T-cell (primary cell): Measurements from ENCODE around the gene PRTN3. TPM values are rescaled to one million over a fixed set of nuclear protein-coding genes. Genes with fewer than 3 reads are reported as not detected.

Experiments used
- ATAC-seq, 4 experiments: fragments of 200-7000 bp in 3 of 4; fragments of 150-1000 bp in 1 of 4; cut with Tn5 transposase; replicated peaks in 1 of 4; 1 replicate in 3 of 4; 2 replicates in 1 of 4; pipeline ENCODE4 v1.10.0; 2021; ENCODE audit warnings: moderate library complexity in 3 of 4, mild to moderate bottlenecking in 2 of 4, moderate number of reproducible peaks in 1 of 4
- CTCF ChIA-PET, 2 donors: fragments of 300-600 bp; sonication (Branson Sonifier 250); formaldehyde crosslinking; loops; one replicate each; lab custom pipeline; 2022; ENCODE audit warnings: antibody characterized with exemption in 2 of 2; lab: Charles Lee
- POLR2A ChIA-PET, 2 donors: fragments of 300-600 bp; sonication (Branson Sonifier 250); formaldehyde crosslinking; loops; one replicate each; lab custom pipeline; 2022; ENCODE audit warnings: antibody characterized with exemption in 2 of 2; lab: Charles Lee
- DNase-seq, 35 experiments: peaks; one replicate each; pipeline versions ENCODE4 v3.0.0 to v3.0.0-alpha.2; 2013 to 2023
- H3K27ac ChIP-seq: one replicate; pipeline ENCODE4 v1.5.1; 2013; ENCODE audit warnings: low read length
- H3K27me3 ChIP-seq, 2 experiments: replicated peaks in 1 of 2; 1 replicate in 1 of 2; 2 replicates in 1 of 2; pipeline versions ENCODE4 v1.6.1 to v1.7.0; 2013; ENCODE audit warnings: low read length in 1 of 2, mixed read lengths in 1 of 2; ENCODE audit not compliant: control insufficient read depth in 2 of 2, insufficient read depth in 2 of 2; ENCODE audit errors: extremely low read depth in 1 of 2
- H3K36me3 ChIP-seq, 2 donors: 1 replicate in 1 of 2; 2 replicates in 1 of 2; pipeline versions ENCODE4 v1.6.1 to v1.7.0; 2013; ENCODE audit warnings: low read length in 1 of 2; ENCODE audit not compliant: control insufficient read depth in 2 of 2, insufficient read depth in 1 of 2; ENCODE audit errors: extremely low read depth in 1 of 2
- H3K4me1 ChIP-seq, 2 experiments: 1 replicate in 1 of 2; 2 replicates in 1 of 2; pipeline versions ENCODE4 v1.6.1 to v1.7.0; 2013; ENCODE audit warnings: low read length in 2 of 2, mixed read lengths in 1 of 2; ENCODE audit not compliant: insufficient read depth in 2 of 2, control insufficient read depth in 1 of 2; ENCODE audit errors: extremely low read depth in 1 of 2
- H3K4me3 ChIP-seq, 2 donors: 1 replicate in 1 of 2; 2 replicates in 1 of 2; pipeline versions ENCODE4 v1.5.1 to v1.7.0; 2013; ENCODE audit warnings: mild to moderate bottlenecking in 2 of 2, low read length in 1 of 2, moderate library complexity in 1 of 2; ENCODE audit not compliant: control insufficient read depth in 1 of 2; ENCODE audit errors: extremely low read depth in 1 of 2
- H3K9me3 ChIP-seq: 2 replicates; pipeline ENCODE4 v1.7.0; 2013
- H3K27ac Mint-ChIP-seq, 2 donors: one replicate each; pipeline ENCODE4 v1.8.0; 2020 to 2021; ENCODE audit warnings: mild to moderate bottlenecking in 2 of 2, mixed read lengths in 2 of 2
- H3K27me3 Mint-ChIP-seq, 2 donors: one replicate each; pipeline ENCODE4 v1.8.0; 2021 to 2022; ENCODE audit warnings: mixed read lengths in 2 of 2
- H3K36me3 Mint-ChIP-seq: one replicate; pipeline ENCODE4 v1.8.0; 2021; ENCODE audit warnings: mixed read lengths
- H3K4me1 Mint-ChIP-seq, 3 donors: one replicate each; pipeline ENCODE4 v1.8.0; 2020 to 2022; ENCODE audit warnings: mixed read lengths in 3 of 3, mild to moderate bottlenecking in 1 of 3
- H3K4me3 Mint-ChIP-seq, 3 donors: one replicate each; pipeline ENCODE4 v1.8.0; 2020 to 2022; ENCODE audit warnings: mild to moderate bottlenecking in 3 of 3, mixed read lengths in 3 of 3, moderate library complexity in 3 of 3
- H3K9me3 Mint-ChIP-seq, 3 donors: one replicate each; pipeline ENCODE4 v1.8.0; 2020 to 2022; ENCODE audit warnings: mixed read lengths in 3 of 3
- WGBS: methylation state at CpG from one replicate; pipeline ENCODE4 v1.1.5; 2013; ENCODE audit warnings: missing lambda C conversion rate; ENCODE audit not compliant: insufficient coverage; 5-methylcytosine and 5-hydroxymethylcytosine counted together
- total RNA-seq, 35 experiments: library from RNA in 6 of 35; stranded (reverse) in 6 of 35; fragments of 120-200 nt in 1 of 35; gene quantifications; one replicate each; pipeline versions ENCODE4 v1.2.1 to v1.2.4 and lab custom pipeline; 2013 to 2026

The PRTN3 gene
- total RNA-seq, 5 donors from 2014 or later (not counting 1 experiment from before 2014, with no cell fraction given), result 0.50 TPM; not detected in 4

DNA sequence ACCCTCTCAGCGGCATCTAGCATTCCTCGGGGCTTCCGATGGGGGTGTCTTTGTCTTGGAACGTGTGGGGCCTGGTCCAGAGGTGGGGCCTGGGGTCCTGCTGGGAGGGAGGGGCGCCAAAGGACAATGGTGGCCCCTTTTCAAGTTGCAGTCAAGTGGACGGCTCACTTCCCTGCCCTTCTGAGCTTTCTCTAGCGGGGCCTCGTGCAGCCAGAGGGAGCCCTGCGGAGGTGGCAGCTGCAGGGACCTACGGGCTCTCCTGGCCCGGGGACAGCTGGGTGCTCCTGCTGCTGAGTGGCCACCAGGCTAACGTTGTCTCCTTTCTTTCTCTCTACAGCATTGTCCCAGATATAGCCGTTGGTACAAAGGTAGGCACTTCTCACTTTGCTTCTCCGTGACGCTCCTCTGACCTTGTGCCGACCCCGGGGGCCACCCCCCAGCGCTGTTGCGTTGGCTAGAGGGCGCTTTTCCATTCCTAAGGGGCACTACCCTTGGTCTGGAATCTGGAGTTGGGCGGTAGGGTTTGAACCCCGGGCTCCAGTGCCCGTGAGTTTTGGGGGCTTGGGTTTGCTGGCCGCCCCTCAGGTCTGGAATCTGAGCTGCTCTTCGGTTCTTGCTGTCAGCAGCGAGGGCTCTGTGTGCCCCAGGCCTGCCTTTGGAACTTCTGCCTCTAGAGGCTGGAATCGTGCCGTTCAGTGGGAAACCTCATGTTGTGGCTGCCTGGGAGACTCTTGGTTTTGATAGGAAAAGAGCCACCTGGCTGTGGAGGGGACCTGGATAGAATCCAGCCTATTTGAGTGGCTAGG is 41.5 kb upstream of the PRTN3 start:
- H3K4me3 Mint-ChIP-seq, result peak overlapping the region; percentile 80 to 94 (median 89)
- ChIA-PET CTCF (no interaction called here), POLR2A (no interaction called here)
- 10% methylated on average over 22 of the region's 28 CpGs for WGBS
- DNase-seq (peak in 5 of 35 experiments; percentile 11 to 49 (median 25)), ATAC-seq (no peak)
- H3K27ac ChIP-seq, result peak overlapping the region; percentile 67
- peaks cover 42 to 57% (median 52%) of the 10 kb centered on the region in 3 donors for H3K4me1 Mint-ChIP-seq
- H3K27me3 ChIP-seq, result no peaks in the 10 kb centered on the region
- no peaks in the 10 kb centered on the region for H3K9me3 ChIP-seq
- no peaks in the 10 kb centered on the region for H3K27me3 Mint-ChIP-seq
- peaks cover 27 to 71% of the 10 kb centered on the region in 2 experiments for H3K4me1 ChIP-seq
- peak overlapping the region; percentile 94 to 96 for H3K27ac Mint-ChIP-seq
- H3K36me3 ChIP-seq, result peaks cover 18 to 30% of the 10 kb centered on the region in 2 donors
- H3K36me3 Mint-ChIP-seq, result peaks cover 13% of the 10 kb centered on the region
- H3K4me3 ChIP-seq, result peak overlapping the region; percentile 70 to 77
- H3K9me3 Mint-ChIP-seq, result no peaks in the 10 kb centered on the region

DNA sequence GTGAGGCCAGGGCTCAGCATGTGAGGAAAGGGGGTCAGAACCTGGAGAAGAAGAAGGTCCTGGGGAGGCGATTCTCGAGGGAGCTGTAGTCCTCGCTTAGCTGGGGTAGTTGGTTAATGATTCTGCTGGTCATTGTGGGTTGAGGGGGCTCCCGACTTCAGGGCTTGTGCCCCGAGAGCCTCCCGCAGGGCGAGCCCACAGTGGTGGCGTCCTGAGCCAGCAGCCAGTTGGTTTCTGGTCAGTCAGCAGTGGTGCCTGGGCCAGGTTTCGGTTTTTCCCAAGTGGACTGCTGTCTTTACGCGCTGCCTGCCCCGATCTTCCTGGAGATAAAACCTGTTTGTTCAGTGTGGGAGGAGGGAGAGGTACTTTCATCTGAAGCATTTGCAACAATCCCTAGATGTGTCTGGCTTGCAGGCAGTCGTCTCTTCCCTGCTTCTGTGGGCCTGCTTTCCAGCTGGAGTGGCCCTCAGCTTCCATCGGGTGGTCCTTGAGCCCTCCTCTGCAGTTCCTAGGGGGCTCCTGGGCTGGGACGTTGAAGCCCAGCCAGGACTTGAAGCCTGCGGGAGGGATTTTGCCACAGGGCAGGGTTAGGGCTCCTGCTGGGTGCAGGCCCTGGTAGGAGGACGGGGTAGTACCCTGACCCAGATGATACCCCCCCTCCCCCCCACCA is 40.3 kb upstream of the PRTN3 start:
- H3K27me3 Mint-ChIP-seq, result no peaks in the 10 kb centered on the region
- ChIA-PET CTCF (no interaction called here), POLR2A (no interaction called here)
- peaks cover 42 to 60% (median 52%) of the 10 kb centered on the region in 3 donors for H3K4me1 Mint-ChIP-seq
- H3K4me3 Mint-ChIP-seq, result peak overlapping the region; percentile 80 to 94 (median 89)
- no peaks in the 10 kb centered on the region for H3K9me3 Mint-ChIP-seq
- no peaks in the 10 kb centered on the region for H3K9me3 ChIP-seq
- peak overlapping the region; percentile 67 for H3K27ac ChIP-seq
- H3K27me3 ChIP-seq, result no peaks in the 10 kb centered on the region
- H3K36me3 Mint-ChIP-seq, result peaks cover 15% of the 10 kb centered on the region
- H3K4me1 ChIP-seq, result peaks cover 27 to 71% of the 10 kb centered on the region in 2 experiments
- 32% methylated on average over 13 of the region's 17 CpGs for WGBS
- DNase-seq (no peak), ATAC-seq (no peak)
- H3K36me3 ChIP-seq, result peaks cover 31 to 41% of the 10 kb centered on the region in 2 donors
- peak overlapping the region; percentile 94 to 96 for H3K27ac Mint-ChIP-seq
- H3K4me3 ChIP-seq, result peak overlapping the region in 1 of 2 donors; percentile 33

DNA sequence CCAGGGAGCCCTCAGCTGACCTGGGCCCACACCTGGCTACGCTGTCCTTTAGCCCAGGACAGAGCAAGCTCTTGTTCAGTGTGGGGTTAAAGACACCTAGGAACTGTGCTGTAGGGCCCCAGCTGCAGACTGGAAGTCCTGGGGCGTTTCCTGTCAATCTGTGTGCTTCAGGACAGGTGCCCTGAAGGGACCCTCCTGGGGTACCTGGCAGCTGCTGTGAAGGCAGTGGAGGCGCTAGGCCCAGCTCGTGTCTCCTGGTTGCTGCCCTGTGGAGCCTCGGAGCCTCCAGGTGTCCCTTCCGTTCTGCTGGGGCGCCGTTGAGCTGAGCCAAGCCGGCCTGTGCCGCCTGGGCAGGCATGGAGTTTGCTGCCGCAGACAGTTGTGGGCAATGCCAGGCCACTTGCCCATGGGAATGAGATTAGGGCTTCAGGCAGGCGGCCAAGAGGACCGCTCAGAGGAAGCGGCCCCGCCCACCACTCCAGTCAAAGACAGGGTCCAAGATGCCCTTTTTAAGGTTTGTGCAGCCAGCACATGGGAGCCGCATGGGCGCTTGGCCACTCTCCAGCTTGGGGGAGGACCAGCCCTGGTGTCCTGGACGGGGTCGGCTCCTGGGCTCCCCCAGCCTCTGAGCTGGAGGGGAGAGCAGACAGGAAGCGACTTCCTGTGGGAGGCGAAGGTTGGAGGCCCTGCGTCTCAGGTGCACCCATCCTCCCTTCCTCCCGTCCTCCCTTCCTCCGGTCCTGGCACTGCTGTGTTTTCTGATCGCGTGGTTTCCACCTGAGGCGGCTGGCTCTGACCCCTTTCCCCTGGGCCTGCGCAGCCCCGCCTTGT is 39.6 kb upstream of the PRTN3 start:
- DNase-seq, result peak in 4 of 35 experiments; percentile 12 to 42 (median 26)
- peak overlapping the region; percentile 33 to 39 for H3K4me3 ChIP-seq
- CTCF ChIA-PET, result no interaction called here

DNA sequence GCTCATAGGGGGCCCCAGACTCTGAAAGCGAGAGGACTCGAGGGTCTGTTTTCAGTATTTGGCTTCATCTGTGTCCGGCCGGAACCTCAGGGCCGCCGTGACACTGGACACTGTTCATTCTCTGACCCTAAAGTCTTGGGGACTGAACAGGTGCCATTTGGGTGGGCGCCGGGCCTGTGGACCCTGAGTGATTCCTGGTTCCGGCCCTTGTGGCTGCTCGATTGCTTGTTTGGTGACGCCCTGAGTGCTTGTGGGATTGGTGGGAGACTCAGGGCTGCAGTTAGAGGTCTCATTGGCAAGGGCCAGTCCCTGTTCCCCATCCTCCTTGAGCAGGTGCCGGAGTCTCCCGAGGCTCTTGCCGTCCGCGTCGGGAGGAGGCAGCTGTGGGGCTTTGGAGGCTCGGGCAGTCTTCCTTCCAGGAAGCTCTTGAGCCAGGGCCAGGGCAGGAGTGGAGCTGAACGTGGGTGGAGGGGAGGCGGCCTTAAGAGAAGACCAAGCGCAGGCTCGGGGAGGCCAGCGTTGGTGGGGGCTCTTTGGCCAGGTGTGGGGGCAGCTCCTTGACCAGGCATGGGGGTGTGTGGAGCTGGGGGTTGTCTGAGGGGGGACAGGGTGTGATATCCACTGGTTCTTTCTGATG is 38.8 kb upstream of the PRTN3 start:
- ChIA-PET POLR2A (no interaction called here), CTCF (no interaction called here)
- H3K36me3 Mint-ChIP-seq, result peaks cover 16% of the 10 kb centered on the region
- peak overlapping the region; percentile 63 to 94 (median 69) for H3K4me3 Mint-ChIP-seq
- Histone ChIP-seq H3K9me3 (no peaks in the 10 kb centered on the region), H3K27me3 (no peaks in the 10 kb centered on the region), H3K27ac (peak overlapping the region; percentile 45), H3K36me3 (peaks cover 45 to 55% of the 10 kb centered on the region in 2 donors), H3K4me1 (peaks cover 25 to 61% of the 10 kb centered on the region in 2 experiments), H3K4me3 (peak overlapping the region; percentile 33 to 39)
- H3K27me3 Mint-ChIP-seq, result no peaks in the 10 kb centered on the region
- H3K4me1 Mint-ChIP-seq, result peaks cover 42 to 58% (median 49%) of the 10 kb centered on the region in 3 donors
- no peak for ATAC-seq
- DNase-seq, result no peak
- no peaks in the 10 kb centered on the region for H3K9me3 Mint-ChIP-seq
- H3K27ac Mint-ChIP-seq, result peak overlapping the region; percentile 78 to 82
- WGBS, result 64% methylated on average over 17 of the region's 23 CpGs

More for the DNA sequence above, 39.6 kb upstream of the PRTN3 start:
- H3K4me1 ChIP-seq, result peaks cover 25 to 66% of the 10 kb centered on the region in 2 experiments
- no peaks in the 10 kb centered on the region for H3K9me3 ChIP-seq
- H3K9me3 Mint-ChIP-seq, result no peaks in the 10 kb centered on the region
- no peaks in the 10 kb centered on the region for H3K27me3 Mint-ChIP-seq
- peak overlapping the region; percentile 82 to 83 for H3K27ac Mint-ChIP-seq
- H3K27ac ChIP-seq, result peak overlapping the region; percentile 45
- no peak for ATAC-seq
- WGBS, result 26% methylated on average over 22 of the region's 29 CpGs
- H3K27me3 ChIP-seq, result no peaks in the 10 kb centered on the region
- H3K4me3 Mint-ChIP-seq, result peak overlapping the region; percentile 63 to 94 (median 69)
- H3K36me3 Mint-ChIP-seq, result peaks cover 15% of the 10 kb centered on the region
- peaks cover 42 to 60% (median 52%) of the 10 kb centered on the region in 3 donors for H3K4me1 Mint-ChIP-seq
- peaks cover 38 to 47% of the 10 kb centered on the region in 2 donors for H3K36me3 ChIP-seq
- POLR2A ChIA-PET, result no interaction called here

DNA sequence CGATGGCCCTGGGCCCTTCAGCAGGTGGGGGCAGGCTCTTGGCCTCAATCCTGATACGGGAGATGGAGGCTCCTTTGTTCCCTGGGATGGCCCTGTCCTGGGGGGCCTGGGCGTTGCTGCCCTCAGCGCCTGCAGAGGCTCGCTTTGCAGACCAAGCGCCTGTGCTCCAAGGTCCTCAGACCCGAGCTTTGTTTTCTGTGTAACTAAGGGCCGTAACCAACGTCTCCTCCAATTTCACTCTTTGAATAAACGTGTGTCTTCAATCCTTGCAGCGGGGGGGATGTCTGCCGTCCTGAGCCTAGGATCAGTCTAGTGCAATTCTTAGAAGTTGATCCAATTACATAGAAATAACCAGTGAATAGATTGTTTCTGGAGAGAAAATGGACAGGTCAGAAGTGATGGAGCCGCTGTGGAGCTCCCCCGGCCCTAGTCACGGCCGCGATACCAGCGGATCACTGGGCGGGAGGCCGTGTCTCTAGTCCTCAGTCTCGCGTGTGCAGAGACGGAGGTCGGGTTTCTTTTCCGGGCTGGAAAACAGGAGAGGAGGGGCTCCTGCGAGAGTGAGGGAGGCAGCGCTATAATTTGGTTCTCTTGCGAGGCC is 38.2 kb upstream of the PRTN3 start:
- ChIA-PET CTCF (no interaction called here), POLR2A (no interaction called here)
- Histone ChIP-seq H3K27ac (peak overlapping the region; percentile 45), H3K4me1 (peaks cover 25 to 61% of the 10 kb centered on the region in 2 experiments), H3K9me3 (no peaks in the 10 kb centered on the region), H3K4me3 (peak overlapping the region in 1 of 2 donors; percentile 7), H3K36me3 (peaks cover 48 to 61% of the 10 kb centered on the region in 2 donors), H3K27me3 (no peaks in the 10 kb centered on the region)
- H3K4me1 Mint-ChIP-seq, result peaks cover 46 to 63% (median 55%) of the 10 kb centered on the region in 3 donors
- H3K36me3 Mint-ChIP-seq, result peaks cover 23% of the 10 kb centered on the region
- H3K9me3 Mint-ChIP-seq, result no peaks in the 10 kb centered on the region
- ATAC-seq, result no peak
- H3K27me3 Mint-ChIP-seq, result no peaks in the 10 kb centered on the region
- no peak for DNase-seq
- peak overlapping the region; percentile 74 to 82 for H3K27ac Mint-ChIP-seq
- 96% methylated on average over 17 of the region's 28 CpGs for WGBS
- H3K4me3 Mint-ChIP-seq, result peak overlapping the region; percentile 13 to 94 (median 17)
